IMR-90 (cell line): ENCODE data around the gene PHEX. TPM values are rescaled to one million over a fixed set of nuclear protein-coding genes. Genes with fewer than 3 reads are reported as not detected.

Source experiments
- ATAC-seq: fragments of 200-7000 bp; cut with Tn5 transposase; 2 replicates; pipeline ENCODE4 v1.9.1; 2020; ENCODE audit warnings: low read depth, mild to moderate bottlenecking, moderate library complexity
- BruUV-seq: library from RNA; stranded (reverse); fragments of 400-500 nt; replicated peaks from 2 replicates; lab custom pipeline; 2021; lab: Mats Ljungman, UMichigan
- CTCF ChIA-PET: fragments of 300-600 bp; formaldehyde crosslinking; extraction: SDS; loops from one replicate; lab custom pipeline; 2021; ENCODE audit warnings: antibody characterized with exemption; lab: Yijun Ruan, JAX
- POLR2A ChIA-PET: fragments of 300-600 bp; sonication (Branson Sonifier 250); formaldehyde crosslinking; loops from one replicate; lab custom pipeline; 2022; ENCODE audit warnings: antibody characterized with exemption; ENCODE audit not compliant: unreplicated experiment; lab: Charles Lee
- DNase-seq: peaks from one replicate; pipeline ENCODE4 v3.0.0; 2013
- H2AFZ ChIP-seq: replicated peaks from 2 replicates; pipeline ENCODE3; 2013; ENCODE audit warnings: low read length, mild to moderate bottlenecking; ENCODE audit not compliant: poor library complexity
- H2AK5ac ChIP-seq: 2 replicates; pipeline ENCODE4 v1.6.1; 2013; ENCODE audit warnings: low read depth, low read length, inconsistent platforms
- H2AK9ac ChIP-seq: replicated peaks from 2 replicates; pipeline ENCODE3; 2013; ENCODE audit warnings: mild to moderate bottlenecking, low read depth, low read length, moderate library complexity; ENCODE audit not compliant: poor library complexity
- H2BK120ac ChIP-seq: 2 replicates; pipeline ENCODE4 v1.6.1; 2013; ENCODE audit warnings: low read depth, low read length, inconsistent platforms
- H2BK15ac ChIP-seq: 3 replicates; pipeline ENCODE4 v1.6.1; 2013; ENCODE audit warnings: low read depth, low read length, inconsistent platforms
- H2BK20ac ChIP-seq: 2 replicates; pipeline ENCODE4 v1.6.1; 2013; ENCODE audit warnings: low read depth, mild to moderate bottlenecking, inconsistent platforms, low read length, moderate library complexity
- H2BK5ac ChIP-seq: 2 replicates; pipeline ENCODE4 v1.6.1; 2013; ENCODE audit warnings: mild to moderate bottlenecking, low read depth, low read length, inconsistent platforms; ENCODE audit not compliant: poor library complexity, severe bottlenecking
- H3K14ac ChIP-seq: replicated peaks from 2 replicates; pipeline ENCODE4 v1.6.1; 2013; ENCODE audit warnings: low read depth, low read length, inconsistent platforms
- H3K18ac ChIP-seq: 2 replicates; pipeline ENCODE4 v1.6.1; 2013; ENCODE audit warnings: low read depth, low read length, control low read depth
- H3K23ac ChIP-seq: 2 replicates; pipeline ENCODE4 v1.6.1; 2013; ENCODE audit warnings: low read depth, low read length, inconsistent platforms
- H3K27ac ChIP-seq: 2 replicates; pipeline ENCODE4 v1.5.1; 2013; ENCODE audit warnings: mild to moderate bottlenecking, control low read depth, low read length; ENCODE audit not compliant: insufficient read depth
- H3K27me3 ChIP-seq: 2 replicates; pipeline ENCODE4 v1.6.1; 2013; ENCODE audit warnings: low read length; ENCODE audit not compliant: control insufficient read depth, insufficient read depth
- H3K36me3 ChIP-seq: 2 replicates; pipeline ENCODE4 v1.6.1; 2013; ENCODE audit warnings: low read length, mixed read lengths; ENCODE audit not compliant: control insufficient read depth, insufficient read depth
- H3K4ac ChIP-seq: 2 replicates; pipeline ENCODE4 v1.6.1; 2013; ENCODE audit warnings: low read depth, low read length, inconsistent platforms
- H3K4me1 ChIP-seq: 2 replicates; pipeline ENCODE4 v1.6.1; 2013; ENCODE audit warnings: low read length, mixed read lengths; ENCODE audit not compliant: control insufficient read depth, insufficient read depth
- H3K4me2 ChIP-seq: 2 replicates; pipeline ENCODE4 v1.6.1; 2013; ENCODE audit warnings: low read depth, mild to moderate bottlenecking, control low read depth, low read length, moderate library complexity
- H3K4me3 ChIP-seq: 2 replicates; pipeline ENCODE4 v1.5.1; 2013; ENCODE audit warnings: low read depth, mild to moderate bottlenecking, control low read depth, low read length, moderate library complexity; ENCODE audit not compliant: insufficient read depth
- H3K56ac ChIP-seq: 2 replicates; pipeline ENCODE4 v1.6.1; 2013; ENCODE audit warnings: low read length, inconsistent platforms; ENCODE audit not compliant: insufficient read depth; ENCODE audit errors: extremely low read depth
- H3K79me1 ChIP-seq, 2 experiments: 2 replicates each; pipeline ENCODE4 v1.6.1; 2013; ENCODE audit warnings: low read length in 2 of 2, inconsistent platforms in 1 of 2, low read depth in 1 of 2
- H3K9ac ChIP-seq: 2 replicates; pipeline ENCODE4 v1.6.1; 2013; ENCODE audit warnings: low read depth, low read length, control low read depth
- H3K9me1 ChIP-seq: 2 replicates; pipeline ENCODE4 v1.6.1; 2013; ENCODE audit warnings: low read length, inconsistent platforms; ENCODE audit not compliant: insufficient read depth
- H3K9me3 ChIP-seq: 2 replicates; pipeline ENCODE4 v1.6.1; 2013; ENCODE audit warnings: low read length; ENCODE audit not compliant: control insufficient read depth, insufficient read depth
- H4K20me1 ChIP-seq: 2 replicates; pipeline ENCODE4 v1.6.1; 2013; ENCODE audit warnings: low read length, inconsistent platforms; ENCODE audit not compliant: insufficient read depth
- H4K5ac ChIP-seq: 2 replicates; pipeline ENCODE4 v1.6.1; 2013; ENCODE audit warnings: mild to moderate bottlenecking, low read depth, low read length, control low read depth
- H4K8ac ChIP-seq, 2 experiments: 2 replicates each; pipeline ENCODE4 v1.6.1; 2013; ENCODE audit warnings: low read depth in 2 of 2, low read length in 2 of 2, control low read depth in 1 of 2, inconsistent platforms in 1 of 2
- H4K91ac ChIP-seq: 2 replicates; pipeline ENCODE4 v1.6.1; 2013; ENCODE audit warnings: low read depth, low read length, inconsistent platforms; ENCODE audit not compliant: insufficient read depth
- CEBPB ChIP-seq: IDR thresholded peaks from 2 replicates; pipeline ENCODE4 v1.6.1; 2012; ENCODE audit warnings: low read depth, low read length, improper control_type of control experiment
- CHD1 ChIP-seq: IDR thresholded peaks from 2 replicates; pipeline ENCODE4 v1.6.1; 2012; ENCODE audit warnings: low read depth, low read length, improper control_type of control experiment
- CTCF ChIP-seq: conservative IDR thresholded peaks from 2 replicates; pipeline ENCODE4 v1.5.1; 2012; ENCODE audit warnings: mild to moderate bottlenecking, low read depth, low read length, improper control_type of control experiment
- ELK1 ChIP-seq: fragments of 150-350 bp; IDR thresholded peaks from 2 replicates; pipeline ENCODE4 v1.6.1; 2016; ENCODE audit warnings: low read depth, mild to moderate bottlenecking, low read length, moderate library complexity, borderline replicate concordance
- FOS ChIP-seq: fragments of 150-350 bp; IDR thresholded peaks from 2 replicates; pipeline ENCODE4 v1.6.1; 2016; ENCODE audit warnings: low read depth, low read length
- MAFK ChIP-seq: IDR thresholded peaks from 2 replicates; pipeline ENCODE4 v1.6.1; 2012; ENCODE audit warnings: low read depth, low read length, improper control_type of control experiment
- MAZ ChIP-seq: IDR thresholded peaks from 2 replicates; pipeline ENCODE4 v1.6.1; 2012; ENCODE audit warnings: low read depth, mild to moderate bottlenecking, low read length, improper control_type of control experiment, moderate library complexity, borderline replicate concordance
- MXI1 ChIP-seq: IDR thresholded peaks from 2 replicates; pipeline ENCODE4 v1.6.1; 2012; ENCODE audit warnings: low read depth, mild to moderate bottlenecking, low read length, moderate library complexity, borderline replicate concordance
- NFE2L2 ChIP-seq: fragments of 150-350 bp; IDR thresholded peaks from 2 replicates; pipeline ENCODE4 v1.6.1; 2016; ENCODE audit warnings: low read depth, mild to moderate bottlenecking, low read length
- RAD21 ChIP-seq: IDR thresholded peaks from 2 replicates; pipeline ENCODE4 v1.6.1; 2012; ENCODE audit warnings: low read length, improper control_type of control experiment
- RFX5 ChIP-seq: IDR thresholded peaks from 2 replicates; pipeline ENCODE4 v1.8.0; 2012; ENCODE audit warnings: low read depth, mild to moderate bottlenecking, low read length, moderate library complexity
- SMC3 ChIP-seq: fragments of 150-350 bp; IDR thresholded peaks from 2 replicates; pipeline ENCODE4 v1.6.1; 2016; ENCODE audit warnings: low read depth, mild to moderate bottlenecking, antibody characterized with exemption, low read length, moderate library complexity
- WGBS, 2 experiments: methylation state at CpG; one replicate each; pipeline versions ENCODE4 v1.1.5 to v1.1.7; 2013; ENCODE audit warnings: missing lambda C conversion rate in 2 of 2; ENCODE audit not compliant: insufficient read length in 1 of 2; ENCODE audit errors: extremely low coverage in 2 of 2; 5-methylcytosine and 5-hydroxymethylcytosine counted together
- dilution Hi-C: fragments of 300-500 bp; cut with HindIII; formaldehyde crosslinking; loops from one replicate; pipeline ENCODE4 v1.14.3; 2018; ENCODE audit warnings: low sequenced_read_pairs; ENCODE audit not compliant: unreplicated experiment
- in situ Hi-C: fragments of 300-500 bp; cut with MboI; formaldehyde crosslinking; loops from 3 replicates; pipeline ENCODE4 v1.14.3; 2019; ENCODE audit warnings: low sequenced_read_pairs, inconsistent platforms, mixed read lengths
- intact Hi-C: fragments of 100-400 bp; cut with micrococcal nuclease; formaldehyde crosslinking; loops from 2 replicates; pipeline ENCODE4 v1.10.0; 2022
- polyA plus RNA-seq, 3 experiments: library from polyadenylated mRNA; depleted of rRNA; stranded (reverse); fragments of >200 nt; gene quantifications; 2 replicates each; pipeline ENCODE4 v1.2.3, GENCODE V29; 2012; ENCODE audit warnings: low replicate concordance in 1 of 3
- total RNA-seq: library from RNA; depleted of rRNA; stranded (reverse); fragments of >200 nt; gene quantifications from 2 replicates; pipeline ENCODE4 v1.2.3, GENCODE V29; 2012

Gene PHEX
- total and polyA plus RNA-seq, 2 of the 4 experiments (the other 2 are of a cell fraction) = 0.10 to 0.18 TPM

GRCh38 chrX:22194660-22194945, 162.5 kb downstream of the PHEX start:
- no peak overlapping the region for H4K5ac ChIP-seq
- H2AFZ ChIP-seq = no peak overlapping the region
- no peak overlapping the region for H3K4me2 ChIP-seq
- no peak overlapping the region for H3K4me3 ChIP-seq
- dilution Hi-C loops = no loop called here
- H3K36me3 ChIP-seq = no peaks in the 10 kb centered on the region
- TF ChIP-seq MAFK (no peak), CHD1 (no peak), ELK1 (no peak), FOS (no peak), RFX5 (no peak), MAZ (no peak), CTCF (no peak), CEBPB (no peak), MXI1 (no peak), SMC3 (no peak), NFE2L2 (no peak), RAD21 (no peak)
- no peak overlapping the region for H4K8ac ChIP-seq
- no peaks in the 10 kb centered on the region for H3K9me3 ChIP-seq
- no peaks in the 10 kb centered on the region for H3K79me1 ChIP-seq
- DNase-seq (no peak), ATAC-seq (no peak)
- no peaks in the 10 kb centered on the region for H4K20me1 ChIP-seq
- no TSS peak for BruUV-seq
- H3K14ac ChIP-seq = no peak overlapping the region
- H3K9me1 ChIP-seq = no peaks in the 10 kb centered on the region
- CTCF ChIA-PET = interaction anchor here (1.0 kb wide), 1 partner anchor 210 kb away, joined by 5 read pairs; no protein-coding TSS in a partner anchor
- H3K4ac ChIP-seq = no peak overlapping the region
- no peak overlapping the region for H2AK5ac ChIP-seq
- H3K4me1 ChIP-seq = no peaks in the 10 kb centered on the region
- no peak overlapping the region for H3K9ac ChIP-seq
- H2BK5ac ChIP-seq = no peak overlapping the region
- H3K23ac ChIP-seq = no peak overlapping the region
- no peak overlapping the region for H3K56ac ChIP-seq
- no CpG with 5 or more reads among the region's 1 CpG for WGBS, 2 experiments
- H3K18ac ChIP-seq = no peak overlapping the region
- no peak overlapping the region for H2BK15ac ChIP-seq
- H4K91ac ChIP-seq = no peak overlapping the region
- H2BK20ac ChIP-seq = no peak overlapping the region
- no peak overlapping the region for H2AK9ac ChIP-seq
- in situ Hi-C loops = no loop called here
- H3K27ac ChIP-seq = no peak overlapping the region
- no peaks in the 10 kb centered on the region; the same call in 1 of the 2 replicates for H3K27me3 ChIP-seq
- POLR2A ChIA-PET = no interaction called here
- intact Hi-C loops = no loop called here
- H2BK120ac ChIP-seq = no peak overlapping the region
